BE2C (cell line): ENCODE measurements around the gene FALEC.
A peak's percentile ranks its signal among the peaks of the same experiment; 100 is the strongest.

Experiments
- DNase-seq: peaks from one replicate; pipeline ENCODE4 v3.0.0-alpha.2; 2020
- H3K27me3 ChIP-seq: fragments of 250-450 bp; sonication (Bioruptor Pico); 2 replicates; pipeline ENCODE4 v1.5.1; 2020; ENCODE audit warnings: mild to moderate bottlenecking
- H3K36me3 ChIP-seq: fragments of 250-450 bp; sonication (Bioruptor Pico); 2 replicates; pipeline ENCODE4 v1.5.1; 2020; ENCODE audit warnings: mild to moderate bottlenecking
- H3K4me1 ChIP-seq: fragments of 250-450 bp; sonication (Bioruptor Pico); 2 replicates; pipeline ENCODE4 v1.5.1; 2020
- H3K4me3 ChIP-seq: 2 replicates; pipeline ENCODE4 v1.5.1; 2011; ENCODE audit warnings: low read depth, low read length
- H3K9me3 ChIP-seq: fragments of 250-450 bp; sonication (Bioruptor Pico); 2 replicates; pipeline ENCODE4 v1.5.1; 2020
- TF ChIP-seq, protein P1 (sequence below): IDR thresholded peaks from 2 replicates; pipeline ENCODE4 v1.5.1; 2012; ENCODE audit warnings: mild to moderate bottlenecking, low read depth, low read length

FALEC gene

GRCh38 chr1:150484861-150485260, 30.7 kb upstream of the FALEC start:
- H3K4me1 ChIP-seq: no peaks in the 10 kb centered on the region
- no peaks in the 10 kb centered on the region for H3K9me3 ChIP-seq
- TF ChIP-seq, protein P1, sequence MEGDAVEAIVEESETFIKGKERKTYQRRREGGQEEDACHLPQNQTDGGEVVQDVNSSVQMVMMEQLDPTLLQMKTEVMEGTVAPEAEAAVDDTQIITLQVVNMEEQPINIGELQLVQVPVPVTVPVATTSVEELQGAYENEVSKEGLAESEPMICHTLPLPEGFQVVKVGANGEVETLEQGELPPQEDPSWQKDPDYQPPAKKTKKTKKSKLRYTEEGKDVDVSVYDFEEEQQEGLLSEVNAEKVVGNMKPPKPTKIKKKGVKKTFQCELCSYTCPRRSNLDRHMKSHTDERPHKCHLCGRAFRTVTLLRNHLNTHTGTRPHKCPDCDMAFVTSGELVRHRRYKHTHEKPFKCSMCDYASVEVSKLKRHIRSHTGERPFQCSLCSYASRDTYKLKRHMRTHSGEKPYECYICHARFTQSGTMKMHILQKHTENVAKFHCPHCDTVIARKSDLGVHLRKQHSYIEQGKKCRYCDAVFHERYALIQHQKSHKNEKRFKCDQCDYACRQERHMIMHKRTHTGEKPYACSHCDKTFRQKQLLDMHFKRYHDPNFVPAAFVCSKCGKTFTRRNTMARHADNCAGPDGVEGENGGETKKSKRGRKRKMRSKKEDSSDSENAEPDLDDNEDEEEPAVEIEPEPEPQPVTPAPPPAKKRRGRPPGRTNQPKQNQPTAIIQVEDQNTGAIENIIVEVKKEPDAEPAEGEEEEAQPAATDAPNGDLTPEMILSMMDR: peak; percentile 49
- H3K4me3 ChIP-seq: no peak overlapping the region
- H3K27me3 ChIP-seq: no peaks in the 10 kb centered on the region
- no peak for DNase-seq
- H3K36me3 ChIP-seq: no peaks in the 10 kb centered on the region; the same call in 1 of the 2 replicates

GRCh38 chr1:150486966-150487762, 28.4 kb upstream of the FALEC start, which contains the start of gene TARS2:
Gene TARS2 (plus strand): TSS chr1:150487419. CDS start chr1:150487451, 32 bp downstream.
- Histone ChIP-seq H3K36me3 (peaks cover 5% of the 10 kb centered on the region; the same call in 1 of the 2 replicates), H3K4me1 (no peaks in the 10 kb centered on the region), H3K9me3 (no peaks in the 10 kb centered on the region), H3K4me3 (peak within 1 kb of the TSS; percentile 85), H3K27me3 (no peaks in the 10 kb centered on the region)
- TF ChIP-seq, protein P1: peak; percentile 12; the same call in 1 of the 2 replicates
- peak; percentile 96 for DNase-seq

DNA sequence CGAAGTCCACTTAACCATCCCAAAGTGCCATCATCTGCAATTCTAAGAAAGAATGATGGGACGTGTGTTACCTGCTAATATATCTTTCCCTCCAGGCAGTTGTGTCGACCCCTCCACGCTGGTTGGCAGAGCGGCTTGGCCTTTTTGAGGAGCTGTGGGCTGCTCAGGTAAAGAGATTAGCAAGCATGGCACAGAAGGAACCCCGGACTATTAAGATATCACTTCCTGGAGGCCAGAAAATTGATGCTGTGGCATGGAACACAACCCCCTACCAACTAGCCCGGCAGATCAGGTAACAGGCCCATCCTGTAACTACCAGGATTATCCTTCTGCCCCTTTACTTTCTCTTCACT, 27.8 kb upstream of the FALEC start:
- Histone ChIP-seq H3K27me3 (no peaks in the 10 kb centered on the region), H3K9me3 (no peaks in the 10 kb centered on the region), H3K4me1 (no peaks in the 10 kb centered on the region), H3K4me3 (peak overlapping the region; percentile 85), H3K36me3 (peaks cover 8% of the 10 kb centered on the region; the same call in 1 of the 2 replicates)
- no peak for DNase-seq
- TF ChIP-seq, protein P1: no peak

DNA sequence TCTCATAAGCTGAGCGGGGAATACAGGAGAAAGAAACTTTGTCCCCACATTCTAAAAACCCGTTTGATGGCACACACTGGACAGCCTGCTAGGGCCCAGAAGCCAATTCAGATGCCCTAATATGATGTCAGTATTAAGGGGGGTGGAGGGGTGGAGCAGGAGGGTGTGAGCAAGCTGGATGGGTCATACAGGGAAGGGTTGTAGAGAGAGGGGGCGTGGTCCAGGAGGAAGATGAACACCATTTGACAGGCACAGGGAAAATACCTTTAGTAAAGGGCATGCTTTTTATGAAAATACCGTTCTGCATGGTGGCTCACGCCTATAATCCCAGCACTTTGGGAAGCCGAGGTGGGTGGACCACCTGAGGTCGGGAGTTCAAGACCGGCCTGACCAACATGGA, 22.4 kb upstream of the FALEC start:
- TF ChIP-seq, protein P1: no peak
- H3K4me1 ChIP-seq: no peaks in the 10 kb centered on the region
- no peaks in the 10 kb centered on the region for H3K27me3 ChIP-seq
- H3K4me3 ChIP-seq: no peak overlapping the region
- DNase-seq: no peak
- peaks cover 17% of the 10 kb centered on the region for H3K36me3 ChIP-seq
- H3K9me3 ChIP-seq: no peaks in the 10 kb centered on the region

DNA sequence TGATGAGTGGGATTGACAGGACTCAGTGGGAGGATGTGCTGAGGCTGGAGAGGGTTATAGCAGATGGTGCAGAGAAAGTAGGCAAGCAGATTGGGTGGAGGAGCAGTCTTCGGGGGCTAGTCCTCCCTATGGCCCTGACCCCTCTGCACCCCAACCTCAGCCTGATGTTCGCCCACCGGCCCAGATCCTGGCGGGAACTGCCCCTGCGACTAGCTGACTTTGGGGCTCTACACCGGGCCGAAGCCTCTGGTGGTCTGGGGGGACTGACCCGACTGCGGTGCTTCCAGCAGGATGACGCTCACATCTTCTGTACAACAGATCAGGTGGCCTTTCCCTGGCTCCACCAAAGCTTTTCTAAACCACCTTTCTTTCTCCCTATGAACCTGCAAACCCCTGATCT, 17.2 kb upstream of the FALEC start:
- Histone ChIP-seq H3K9me3 (no peaks in the 10 kb centered on the region), H3K27me3 (no peaks in the 10 kb centered on the region), H3K4me3 (no peak overlapping the region), H3K36me3 (peaks cover 19% of the 10 kb centered on the region), H3K4me1 (no peaks in the 10 kb centered on the region)
- DNase-seq: no peak
- TF ChIP-seq, protein P1: no peak

GRCh38 chr1:150505431-150505830, 10.1 kb upstream of the FALEC start:
- peaks cover 22% of the 10 kb centered on the region for H3K36me3 ChIP-seq
- H3K27me3 ChIP-seq: no peaks in the 10 kb centered on the region
- peaks cover 4% of the 10 kb centered on the region; the same call in 1 of the 2 replicates for H3K4me1 ChIP-seq
- no peaks in the 10 kb centered on the region for H3K9me3 ChIP-seq
- TF ChIP-seq, protein P1: no peak
- DNase-seq: no peak
- H3K4me3 ChIP-seq: no peak overlapping the region
